GM12878 (cell line): ENCODE results near the gene OR52K2. TPM values are rescaled to one million over a fixed set of nuclear protein-coding genes. Genes with fewer than 3 reads are reported as not detected.

Experiments
- ATAC-seq: fragments of 200-7000 bp; cut with Tn5 transposase; 3 replicates; pipeline ENCODE4 v1.9.1; 2020; ENCODE audit warnings: mild to moderate bottlenecking, moderate library complexity
- BruUV-seq: library from RNA; stranded (reverse); fragments of 400-500 nt; replicated peaks from 2 replicates; lab custom pipeline; 2021; lab: Mats Ljungman, UMichigan
- CTCF ChIA-PET: fragments of 300-600 bp; sonication (Branson Sonifier 250); formaldehyde crosslinking; extraction: SDS; loops from one replicate; lab custom pipeline; 2021; ENCODE audit warnings: inconsistent platforms; lab: Yijun Ruan, JAX
- POLR2A ChIA-PET: fragments of 350-600 bp; formaldehyde crosslinking; extraction: SDS; loops from one replicate; lab custom pipeline; 2021; ENCODE audit warnings: inconsistent platforms; lab: Charles Lee
- RAD21 ChIA-PET: fragments of 300-600 bp; sonication (Branson Sonifier 250); formaldehyde crosslinking; loops from one replicate; lab custom pipeline; 2023; ENCODE audit warnings: antibody characterized with exemption; ENCODE audit not compliant: unreplicated experiment; lab: Charles Lee
- SMC1A ChIA-PET: fragments of 300-600 bp; sonication (Branson Sonifier 250); formaldehyde crosslinking; loops from one replicate; lab custom pipeline; 2023; ENCODE audit not compliant: unreplicated experiment, uncharacterized antibody; lab: Charles Lee
- DNase-seq: peaks from one replicate; pipeline ENCODE4 v3.0.0-alpha.2; 2011; ENCODE audit warnings: low read depth, low spot score
- FAIRE-seq: peaks from 3 replicates; lab custom pipeline; 2011; peaks lifted over from hg19 to GRCh38; lab: Jason Lieb, UNC
- H2AFZ ChIP-seq: 2 replicates; pipeline ENCODE4 v1.6.0; 2011; ENCODE audit warnings: low read depth, low read length, control low read depth; ENCODE audit not compliant: control insufficient read depth
- H3K27ac ChIP-seq: 2 replicates; pipeline ENCODE4 v1.5.1; 2011; ENCODE audit warnings: control low read depth; ENCODE audit not compliant: control insufficient read depth, insufficient read depth
- H3K27me3 ChIP-seq, 2 experiments: replicated peaks in 1 of 2; 2 replicates each; pipeline versions ENCODE4 v1.6.0 to v1.6.1; 2011; ENCODE audit warnings: low read length in 1 of 2; ENCODE audit not compliant: control insufficient read depth in 2 of 2, insufficient read depth in 2 of 2
- H3K36me3 ChIP-seq, 2 experiments: 2 replicates each; pipeline ENCODE4 v1.5.1; 2011; ENCODE audit warnings: low read length in 1 of 2; ENCODE audit not compliant: control insufficient read depth in 2 of 2, insufficient read depth in 2 of 2
- H3K4me1 ChIP-seq: 2 replicates; pipeline ENCODE4 v1.6.1; 2011; ENCODE audit warnings: mild to moderate bottlenecking, low read length, moderate library complexity, mixed read lengths; ENCODE audit not compliant: control insufficient read depth, insufficient read depth
- H3K4me2 ChIP-seq: 2 replicates; pipeline ENCODE4 v1.6.0; 2011; ENCODE audit warnings: control low read depth; ENCODE audit not compliant: control insufficient read depth, insufficient read depth
- H3K4me3 ChIP-seq: fragments of 200-600 bp; sonication (generic); 2 replicates; pipeline ENCODE4 v1.5.1; 2016
- H3K79me2 ChIP-seq: 2 replicates; pipeline ENCODE4 v1.6.0; 2011; ENCODE audit warnings: low read length; ENCODE audit not compliant: control insufficient read depth, insufficient read depth
- H3K9ac ChIP-seq: 2 replicates; pipeline ENCODE4 v1.8.0; 2011; ENCODE audit warnings: low read length, control low read depth, mixed read lengths; ENCODE audit not compliant: control insufficient read depth, insufficient read depth
- H3K9me3 ChIP-seq: replicated peaks from 3 replicates; pipeline ENCODE4 v1.5.1; 2011; ENCODE audit warnings: mild to moderate bottlenecking, low read length; ENCODE audit not compliant: control insufficient read depth, insufficient read depth
- H4K20me1 ChIP-seq: 2 replicates; pipeline ENCODE4 v1.6.0; 2011; ENCODE audit not compliant: control insufficient read depth, insufficient read depth
- CHD1 ChIP-seq: IDR thresholded peaks from 2 replicates; pipeline ENCODE4 v1.6.1; 2012; ENCODE audit warnings: low read depth, low read length, improper control_type of control experiment
- ESRRA ChIP-seq: IDR thresholded peaks from 2 replicates; pipeline ENCODE4 v1.6.1; 2012; ENCODE audit warnings: mild to moderate bottlenecking, low read length, improper control_type of control experiment
- RAD21 ChIP-seq: IDR thresholded peaks from 2 replicates; pipeline ENCODE4 v1.6.1; 2011; ENCODE audit warnings: mild to moderate bottlenecking, low read depth, low read length, moderate library complexity; ENCODE audit not compliant: insufficient read depth
- WGBS: methylation state at CpG from one replicate; pipeline ENCODE4 v1.1.6; 2016; ENCODE audit warnings: low lambda C conversion rate; ENCODE audit not compliant: insufficient replicate concordance, insufficient coverage; ENCODE audit errors: missing lambda C conversion rate; 5-methylcytosine and 5-hydroxymethylcytosine counted together
- in situ Hi-C: fragments of 300-500 bp; cut with MboI; formaldehyde crosslinking; loops from 9 replicates; pipeline ENCODE4 v1.14.3; 2018; ENCODE audit warnings: mixed read lengths
- intact Hi-C: fragments of 100-400 bp; cut with micrococcal nuclease; formaldehyde crosslinking; loops from one replicate; pipeline ENCODE4 v1.14.2; 2022; ENCODE audit not compliant: unreplicated experiment
- polyA plus RNA-seq, 11 experiments: library from polyadenylated mRNA; depleted of rRNA in 4 of 11; unstranded in 6 of 11; stranded (reverse) in 5 of 11; fragments of >200 nt; fragmentation: Nextera tagmentation in 4 of 11; fragmentation: Illumina TruSeq in 1 of 11; extraction: Ambion mirVana in 4 of 11; extraction: Trizol in 1 of 11; gene quantifications; 1 replicate in 1 of 11; 2 replicates in 10 of 11; pipeline versions ENCODE4 v1.2.1 to v1.2.3, GENCODE V29; 2011 to 2016; ENCODE audit warnings: inconsistent platforms in 2 of 11, missing spikeins in 2 of 11, low read depth in 1 of 11
- total RNA-seq, 4 experiments: library from RNA; depleted of rRNA in 3 of 4; stranded (reverse); fragments of >200 nt in 3 of 4; fragmentation: Illumina TruSeq in 1 of 4; extraction: Trizol in 1 of 4; gene quantifications; 2 replicates each; pipeline versions ENCODE4 v1.2.1 to v1.2.3, GENCODE V29; 2013 to 2021
- TF ChIP-seq, protein P1 (sequence below): IDR thresholded peaks from 2 replicates; pipeline ENCODE4 v1.6.1; 2011; ENCODE audit warnings: borderline replicate concordance, low read depth, mild to moderate bottlenecking, moderate library complexity, low read length; ENCODE audit not compliant: insufficient read depth, poor library complexity, severe bottlenecking
- TF ChIP-seq, protein P2 (sequence below): IDR thresholded peaks from 2 replicates; pipeline ENCODE4 v1.6.1; 2011; ENCODE audit warnings: low read depth, mild to moderate bottlenecking, low read length, moderate library complexity, borderline replicate concordance; ENCODE audit errors: extremely low read depth

OR52K2 gene
- total and polyA plus RNA-seq, 10 of the 15 experiments (the other 5 are each of a cell fraction or from before 2014, with no cell fraction given), result not detected

DNA sequence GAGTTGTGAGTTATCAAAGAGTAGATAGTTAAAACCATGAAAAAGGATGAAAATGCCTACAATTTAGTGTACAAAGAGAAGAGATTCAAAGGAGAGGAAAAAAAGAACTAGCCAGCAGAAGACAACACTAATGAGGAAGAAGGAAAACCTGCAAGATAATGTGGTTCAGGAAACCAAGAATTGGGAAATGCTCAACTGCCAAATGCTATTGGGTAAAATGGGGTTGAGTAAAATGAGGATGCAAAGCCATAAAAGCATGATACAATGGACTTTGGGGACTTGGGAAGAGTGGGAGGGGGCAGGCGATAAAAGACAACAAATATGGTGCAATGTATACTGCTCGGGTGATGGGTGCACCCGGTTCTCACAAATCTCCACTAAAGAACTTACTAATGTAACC lies 7.6 kb upstream of the OR52K2 start (continued):
- TF ChIP-seq, protein P1, sequence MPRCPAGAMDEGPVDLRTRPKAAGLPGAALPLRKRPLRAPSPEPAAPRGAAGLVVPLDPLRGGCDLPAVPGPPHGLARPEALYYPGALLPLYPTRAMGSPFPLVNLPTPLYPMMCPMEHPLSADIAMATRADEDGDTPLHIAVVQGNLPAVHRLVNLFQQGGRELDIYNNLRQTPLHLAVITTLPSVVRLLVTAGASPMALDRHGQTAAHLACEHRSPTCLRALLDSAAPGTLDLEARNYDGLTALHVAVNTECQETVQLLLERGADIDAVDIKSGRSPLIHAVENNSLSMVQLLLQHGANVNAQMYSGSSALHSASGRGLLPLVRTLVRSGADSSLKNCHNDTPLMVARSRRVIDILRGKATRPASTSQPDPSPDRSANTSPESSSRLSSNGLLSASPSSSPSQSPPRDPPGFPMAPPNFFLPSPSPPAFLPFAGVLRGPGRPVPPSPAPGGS, result no peak
- TF ChIP-seq, protein P2, sequence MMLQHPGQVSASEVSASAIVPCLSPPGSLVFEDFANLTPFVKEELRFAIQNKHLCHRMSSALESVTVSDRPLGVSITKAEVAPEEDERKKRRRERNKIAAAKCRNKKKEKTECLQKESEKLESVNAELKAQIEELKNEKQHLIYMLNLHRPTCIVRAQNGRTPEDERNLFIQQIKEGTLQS, result no peak
- TF ChIP-seq ESRRA (no peak), RAD21 (no peak)

DNA sequence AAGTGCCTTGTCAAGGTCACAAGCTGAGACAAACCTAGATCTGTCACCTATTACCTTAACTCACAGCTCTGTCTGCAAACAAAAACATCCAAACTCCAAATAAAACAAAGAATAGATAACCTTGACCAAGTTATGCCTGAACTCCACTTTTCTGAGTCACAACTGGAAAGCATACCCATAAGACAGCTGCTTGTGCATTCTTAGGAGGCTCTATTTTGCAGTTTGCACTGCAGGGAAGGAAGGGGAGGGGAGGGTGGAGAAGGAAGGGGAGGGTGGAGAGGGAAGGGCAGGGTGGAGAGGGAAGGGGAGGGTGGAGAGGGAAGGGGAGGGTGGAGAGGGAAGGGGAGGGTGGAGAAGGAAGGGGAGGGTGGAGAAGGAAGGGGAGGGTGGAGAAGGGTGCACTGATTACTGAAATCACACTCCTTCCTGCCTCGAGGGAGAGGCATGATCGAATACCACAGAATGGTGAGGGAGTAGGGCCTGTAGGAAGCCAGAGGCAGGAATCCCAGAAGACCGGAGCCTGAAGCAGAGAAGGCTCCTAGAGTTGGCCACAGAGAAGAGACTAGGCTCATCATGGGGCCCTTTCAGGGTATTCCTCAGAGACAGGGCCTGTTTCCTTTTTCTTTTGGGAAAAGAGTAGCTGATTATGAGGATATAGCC lies 5.7 kb upstream of the OR52K2 start:
- ChIA-PET POLR2A (no interaction called here), CTCF (no interaction called here), RAD21 (no interaction called here), SMC1A (no interaction called here)
- no peak for FAIRE-seq
- in situ Hi-C loops (no loop called here), intact Hi-C loops (no loop called here)
- H3K4me1 ChIP-seq, result no peaks in the 10 kb centered on the region
- no peak overlapping the region for H3K27ac ChIP-seq
- H2AFZ ChIP-seq, result no peak overlapping the region
- no peaks in the 10 kb centered on the region for H3K36me3 ChIP-seq
- H3K4me2 ChIP-seq, result no peak overlapping the region
- H3K9me3 ChIP-seq, result no peaks in the 10 kb centered on the region
- no peak for DNase-seq
- ATAC-seq, result no peak
- no peaks in the 10 kb centered on the region for H3K79me2 ChIP-seq
- BruUV-seq, result no TSS peak
- no peak overlapping the region for H3K9ac ChIP-seq
- no peak overlapping the region for H3K4me3 ChIP-seq
- no peaks in the 10 kb centered on the region; a peak in 1 of 4 replicates for H3K27me3 ChIP-seq
- WGBS, result 15% methylated on average over 3 of the region's 3 CpGs
- no peaks in the 10 kb centered on the region for H4K20me1 ChIP-seq
- TF ChIP-seq CHD1, result no peak
